Measurements from ENCODE around the gene SYT15.
"Not testable (repeated sequence)": the region's sequence is repeated elsewhere in the genome, so short reads cannot be mapped to it uniquely, and the experiment has no call there.

Gene SYT15

DNA sequence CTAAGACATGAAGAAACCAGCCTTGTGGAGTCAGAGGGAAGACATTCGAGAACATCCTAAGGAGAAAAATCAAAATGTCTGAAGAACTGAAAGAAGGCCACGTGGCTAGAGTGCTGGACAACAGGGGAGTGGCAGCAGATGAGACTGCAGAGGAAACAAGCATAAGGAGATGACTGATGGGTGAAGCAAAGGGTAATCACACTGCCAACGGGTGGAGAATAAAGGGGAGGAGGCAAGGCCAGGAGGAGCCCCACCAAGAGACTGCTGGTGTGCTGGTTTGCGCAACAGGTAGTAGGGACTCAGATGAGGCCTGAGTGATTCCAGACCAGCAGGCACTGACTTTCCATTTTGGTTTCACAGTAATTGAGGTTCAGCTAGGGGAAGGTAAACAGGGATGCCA is 38.2 kb downstream of the SYT15 start:
- DNase-seq (ENCODE audit: low read depth, low spot score); in situ Hi-C loops (cut with HindIII; ENCODE audit: low sequenced_read_pairs); H3K4me3 ChIP-seq (ENCODE audit: low read depth, low read length): not testable (repeated sequence)

DNA sequence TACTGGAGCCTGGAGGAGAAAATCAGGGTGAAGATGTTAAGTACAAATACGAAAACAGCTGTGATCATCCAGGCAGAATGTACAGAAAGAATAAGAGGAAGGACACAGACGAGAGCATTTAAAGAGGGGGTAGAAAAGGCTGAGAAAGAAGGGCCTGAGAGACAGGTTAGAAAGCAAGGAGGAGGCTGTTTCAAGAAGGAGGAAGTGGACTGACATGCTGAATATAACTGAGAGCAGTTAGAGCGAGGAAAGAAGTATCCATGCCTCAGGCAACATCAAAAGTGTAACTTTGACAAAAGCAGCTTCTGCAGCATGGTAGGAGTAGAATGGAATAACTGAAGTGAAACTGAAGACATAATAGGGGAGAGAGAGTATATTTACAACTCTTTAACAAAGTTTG is 39.0 kb downstream of the SYT15 start:
- in situ Hi-C loops (cut with HindIII; ENCODE audit: low sequenced_read_pairs); H3K4me3 ChIP-seq (ENCODE audit: low read depth, low read length); DNase-seq (ENCODE audit: low read depth, low spot score): not testable (repeated sequence)

DNA sequence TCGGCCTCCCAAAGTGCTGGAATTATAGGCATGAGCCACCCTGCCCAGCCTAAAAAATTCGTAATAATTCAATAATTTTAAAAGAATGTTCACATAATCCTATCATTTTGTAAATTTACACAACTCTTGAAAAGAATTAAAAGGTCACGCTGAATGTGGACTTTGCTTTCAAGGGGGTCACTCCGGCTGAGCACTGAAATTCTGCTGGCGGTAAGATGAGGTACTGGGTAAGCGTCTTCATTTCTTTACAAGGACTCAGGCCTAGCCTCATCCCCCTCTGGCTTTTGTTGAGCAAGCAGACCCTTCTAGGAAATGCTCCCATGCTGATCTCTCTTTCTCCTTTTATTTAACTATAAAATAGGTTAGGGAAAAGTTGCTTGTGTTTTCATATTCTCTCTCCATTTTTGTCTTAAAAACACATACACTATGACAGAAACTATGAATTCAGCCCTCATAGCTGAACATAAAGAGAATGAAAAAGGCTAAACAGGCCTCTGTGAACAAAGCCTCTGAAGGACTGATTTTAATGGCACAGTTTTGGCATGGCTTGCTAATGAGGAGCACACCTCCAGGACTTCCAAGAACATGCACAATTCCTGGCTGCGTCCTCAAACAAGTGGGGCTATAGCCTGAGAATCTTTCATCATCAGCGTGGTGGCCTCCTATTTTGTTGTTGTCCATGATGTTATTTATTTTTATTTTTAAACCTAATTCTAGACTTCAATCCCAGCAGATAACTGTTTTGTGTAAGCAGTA is 45.1 kb downstream of the SYT15 start:
- H3K4me3 ChIP-seq (ENCODE audit: low read depth, low read length); DNase-seq (ENCODE audit: low read depth, low spot score); in situ Hi-C loops (cut with HindIII; ENCODE audit: low sequenced_read_pairs): not testable (repeated sequence)

DNA sequence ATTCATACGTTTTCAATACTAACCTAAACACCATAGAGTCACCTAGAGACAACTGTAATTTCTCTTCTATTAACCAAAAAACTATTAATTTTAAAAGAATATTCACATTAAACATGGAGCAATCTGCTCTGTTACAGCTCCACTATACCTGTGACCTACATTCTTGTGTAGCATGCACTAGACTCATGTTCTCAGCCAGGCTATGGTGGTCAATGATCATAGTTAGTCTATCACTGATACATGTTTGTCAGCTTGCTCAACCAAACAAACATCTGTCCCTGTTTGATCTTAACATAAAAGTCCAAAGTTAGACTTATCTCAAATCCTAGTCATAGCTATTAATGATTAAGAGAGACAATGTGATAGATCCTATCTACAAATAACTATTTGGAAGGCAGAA is 50.9 kb downstream of the SYT15 start:
- in situ Hi-C loops (cut with HindIII; ENCODE audit: low sequenced_read_pairs); H3K4me3 ChIP-seq (ENCODE audit: low read depth, low read length); DNase-seq (ENCODE audit: low read depth, low spot score): not testable (repeated sequence)

DNA sequence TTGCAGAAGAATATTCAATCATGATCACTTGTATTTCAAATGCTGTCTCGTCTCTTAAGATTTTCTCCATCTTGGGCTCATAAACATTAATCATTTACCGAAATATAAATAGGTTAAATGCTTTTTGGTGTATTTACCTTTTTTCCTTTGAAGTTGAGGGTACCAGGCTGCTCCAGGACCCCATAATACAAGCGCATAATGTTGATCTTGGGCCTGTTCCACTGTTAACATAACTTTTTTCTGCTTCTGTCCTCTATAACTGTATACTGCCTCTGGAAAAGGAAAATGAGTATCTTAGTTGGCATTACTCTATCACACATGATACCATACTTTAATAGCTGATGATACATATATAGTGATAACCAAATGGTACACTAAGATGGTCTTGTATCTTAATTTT is 51.9 kb downstream of the SYT15 start:
- in situ Hi-C loops (cut with HindIII; ENCODE audit: low sequenced_read_pairs); H3K4me3 ChIP-seq (ENCODE audit: low read depth, low read length); DNase-seq (ENCODE audit: low read depth, low spot score): not testable (repeated sequence)

DNA sequence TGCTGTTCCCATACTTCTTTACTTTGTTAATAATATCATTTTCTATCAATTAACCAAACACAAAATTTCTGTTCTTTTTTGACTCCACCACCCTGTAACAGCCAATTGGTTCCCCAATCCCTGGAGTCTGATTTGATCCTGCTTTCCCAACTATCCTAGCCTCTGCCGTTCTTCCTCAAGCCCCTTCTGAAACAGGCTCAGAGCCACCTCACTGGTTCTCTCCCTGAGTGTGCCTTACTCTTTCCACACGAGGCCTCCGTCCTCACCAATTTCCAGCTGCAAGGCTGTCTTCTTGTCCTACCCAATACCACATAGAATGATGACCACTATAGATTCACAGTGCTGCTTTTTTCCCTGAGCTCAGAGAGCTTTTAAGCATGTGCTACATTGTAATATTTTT is 52.8 kb downstream of the SYT15 start:
- H3K4me3 ChIP-seq (ENCODE audit: low read depth, low read length); DNase-seq (ENCODE audit: low read depth, low spot score); in situ Hi-C loops (cut with HindIII; ENCODE audit: low sequenced_read_pairs): not testable (repeated sequence)

DNA sequence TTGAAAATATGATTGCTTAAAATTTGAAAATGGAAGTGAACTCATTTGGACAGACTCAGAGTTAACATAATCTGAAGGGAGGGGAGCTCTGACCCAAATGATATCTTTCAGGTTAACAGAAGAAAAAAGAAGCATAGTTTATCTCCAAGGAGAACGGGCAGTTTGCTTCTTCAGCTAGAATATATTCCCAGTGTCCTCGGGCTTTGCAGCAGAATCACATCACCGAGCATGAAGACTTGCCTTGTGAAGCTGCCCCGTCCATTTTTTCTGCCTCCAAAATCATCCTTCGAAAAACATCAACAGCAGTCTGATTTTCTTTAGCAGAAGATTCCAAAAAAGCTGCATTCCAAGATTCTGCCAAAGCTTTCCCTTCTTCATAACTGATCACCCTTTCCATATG is 55.8 kb downstream of the SYT15 start:
- H3K4me3 ChIP-seq (ENCODE audit: low read depth, low read length); DNase-seq (ENCODE audit: low read depth, low spot score); in situ Hi-C loops (cut with HindIII; ENCODE audit: low sequenced_read_pairs): not testable (repeated sequence)

DNA sequence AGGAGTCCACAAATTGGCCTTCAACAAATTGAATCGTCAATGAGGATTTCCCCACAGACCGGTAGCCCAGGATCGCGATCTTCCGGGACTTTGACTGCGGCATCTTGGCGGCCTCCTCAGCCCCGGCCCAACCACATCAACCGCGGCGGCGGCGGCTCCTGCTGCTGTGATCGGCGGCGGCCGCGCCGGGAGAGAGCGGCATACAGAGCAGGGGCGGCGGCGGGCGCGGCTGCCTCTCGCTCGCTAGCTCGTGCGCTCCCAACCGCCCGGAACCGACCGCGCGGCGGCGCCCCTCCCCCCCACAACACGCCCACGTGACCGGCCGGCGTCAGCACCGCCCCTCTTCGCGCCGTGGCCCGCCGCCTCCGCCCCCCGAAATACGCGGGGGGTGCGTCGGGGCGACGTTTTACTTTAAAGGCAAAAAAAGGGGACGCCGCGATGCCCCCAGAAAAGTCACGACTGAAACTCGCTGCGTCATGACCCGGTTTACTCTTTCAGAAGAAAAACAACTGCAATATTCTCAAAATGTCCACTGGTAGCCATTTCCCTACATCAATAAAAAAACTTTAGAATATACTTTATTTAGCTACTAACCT is 56.5 kb downstream of the SYT15 start:
- DNase-seq (ENCODE audit: low read depth, low spot score); in situ Hi-C loops (cut with HindIII; ENCODE audit: low sequenced_read_pairs): not testable (repeated sequence)
- peak overlapping the region; percentile 27 for H3K4me3 ChIP-seq (ENCODE audit: low read depth, low read length)

DNA sequence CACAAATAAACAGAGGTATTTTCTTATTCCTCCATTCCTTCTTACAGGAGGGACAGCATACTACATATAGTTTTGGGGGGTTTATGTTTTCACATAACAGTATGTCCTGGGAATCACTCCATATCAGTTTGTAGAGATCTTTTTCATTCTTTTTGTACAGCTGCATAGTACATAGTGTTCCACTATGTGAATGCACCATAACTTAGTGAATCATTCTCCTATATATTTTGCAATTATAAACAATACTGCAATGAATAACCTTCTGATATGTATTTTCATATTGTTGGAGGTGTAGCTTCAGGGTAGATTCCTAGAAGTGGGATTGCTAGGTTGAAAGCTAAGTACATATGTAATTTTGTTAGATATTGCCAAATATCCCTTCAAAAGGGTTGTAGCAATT is 61.1 kb downstream of the SYT15 start:
- H3K4me3 ChIP-seq (ENCODE audit: low read depth, low read length); in situ Hi-C loops (cut with HindIII; ENCODE audit: low sequenced_read_pairs): not testable (repeated sequence)

More for the DNA sequence above, 61.1 kb downstream of the SYT15 start:
- DNase-seq (ENCODE audit: low read depth, low spot score): not testable (repeated sequence)

Data from astrocyte of the spinal cord (primary cell).